OCI-LY3 (cell line): ENCODE data around the gene SLC17A2.

ENCODE experiments used
- H2AFZ ChIP-seq: fragments of 200-600, 300-600 bp; shearing (Covaris generic); 2 replicates; pipeline ENCODE4 v1.6.0; 2014; ENCODE audit warnings: antibody characterized with exemption, low read depth, low read length
- H3K27ac ChIP-seq: fragments of 200-600, 300-600 bp; sonication (generic); 2 replicates; pipeline ENCODE4 v1.5.1; 2014; ENCODE audit warnings: mild to moderate bottlenecking, low read length, moderate library complexity, mixed read lengths
- H3K27me3 ChIP-seq: fragments of 200-600, 300-600 bp; sonication (generic); 2 replicates; pipeline ENCODE4 v1.6.1; 2014; ENCODE audit warnings: low read depth, low read length, mixed read lengths
- H3K36me3 ChIP-seq: fragments of 200-600, 300-600 bp; sonication (generic); replicated peaks from 2 replicates; pipeline ENCODE3; 2014; ENCODE audit warnings: low read depth, low read length, mixed read lengths
- H3K4me1 ChIP-seq: fragments of 300-600, 200-600 bp; sonication (generic); 2 replicates; pipeline ENCODE4 v1.6.1; 2014; ENCODE audit warnings: low read length, mixed read lengths
- H3K4me2 ChIP-seq: fragments of 200-600, 300-600 bp; sonication (generic); 2 replicates; pipeline ENCODE4 v1.6.1; 2014; ENCODE audit warnings: low read length, mixed read lengths
- H3K4me3 ChIP-seq: fragments of 300-600, 200-600 bp; sonication (generic); 2 replicates; pipeline ENCODE4 v1.5.1; 2014; ENCODE audit warnings: antibody characterized with exemption, mild to moderate bottlenecking, low read length, moderate library complexity
- H3K79me2 ChIP-seq: fragments of 300-600, 200-600 bp; shearing (Covaris generic); 2 replicates; pipeline ENCODE4 v1.6.1; 2014; ENCODE audit warnings: mild to moderate bottlenecking, low read length, mixed read lengths
- H3K9ac ChIP-seq: fragments of 300-600, 200-600 bp; shearing (Covaris generic); 2 replicates; pipeline ENCODE4 v1.6.0; 2014; ENCODE audit warnings: mild to moderate bottlenecking, low read length, moderate library complexity
- H3K9me3 ChIP-seq: fragments of 200-600, 300-600 bp; shearing (Covaris generic); 2 replicates; pipeline ENCODE4 v1.6.1; 2014; ENCODE audit warnings: low read length, mixed read lengths; ENCODE audit not compliant: insufficient read depth
- H4K20me1 ChIP-seq: fragments of 200-600, 300-600 bp; sonication (generic); 2 replicates; pipeline ENCODE4 v1.6.1; 2016; ENCODE audit warnings: low read length, mixed read lengths; ENCODE audit not compliant: insufficient read depth
- EZH2phosphoT487 ChIP-seq: fragments of 200-600 bp; shearing (Covaris generic); IDR thresholded peaks from 2 replicates; pipeline ENCODE4 v1.6.1; 2018; ENCODE audit warnings: antibody characterized with exemption, mixed run types, low read depth
- TF ChIP-seq, protein P1 (sequence below): fragments of 200-600, 300-600 bp; sonication (generic); IDR thresholded peaks from 2 replicates; pipeline ENCODE4 v1.5.1; 2014; ENCODE audit warnings: antibody characterized with exemption, low read length, low read depth

The SLC17A2 gene

GRCh38 chr6:25942561-25943147 lies 12.2 kb upstream of the SLC17A2 start:
- H3K9me3 ChIP-seq: no peaks in the 10 kb centered on the region
- peaks cover 9% of the 10 kb centered on the region for H3K4me1 ChIP-seq
- no peaks in the 10 kb centered on the region for H3K36me3 ChIP-seq
- no peak overlapping the region for H3K27ac ChIP-seq
- H3K4me2 ChIP-seq: no peak overlapping the region
- no peaks in the 10 kb centered on the region for H4K20me1 ChIP-seq
- no peak overlapping the region for H2AFZ ChIP-seq
- no peak overlapping the region for H3K4me3 ChIP-seq
- TF ChIP-seq, protein P1, sequence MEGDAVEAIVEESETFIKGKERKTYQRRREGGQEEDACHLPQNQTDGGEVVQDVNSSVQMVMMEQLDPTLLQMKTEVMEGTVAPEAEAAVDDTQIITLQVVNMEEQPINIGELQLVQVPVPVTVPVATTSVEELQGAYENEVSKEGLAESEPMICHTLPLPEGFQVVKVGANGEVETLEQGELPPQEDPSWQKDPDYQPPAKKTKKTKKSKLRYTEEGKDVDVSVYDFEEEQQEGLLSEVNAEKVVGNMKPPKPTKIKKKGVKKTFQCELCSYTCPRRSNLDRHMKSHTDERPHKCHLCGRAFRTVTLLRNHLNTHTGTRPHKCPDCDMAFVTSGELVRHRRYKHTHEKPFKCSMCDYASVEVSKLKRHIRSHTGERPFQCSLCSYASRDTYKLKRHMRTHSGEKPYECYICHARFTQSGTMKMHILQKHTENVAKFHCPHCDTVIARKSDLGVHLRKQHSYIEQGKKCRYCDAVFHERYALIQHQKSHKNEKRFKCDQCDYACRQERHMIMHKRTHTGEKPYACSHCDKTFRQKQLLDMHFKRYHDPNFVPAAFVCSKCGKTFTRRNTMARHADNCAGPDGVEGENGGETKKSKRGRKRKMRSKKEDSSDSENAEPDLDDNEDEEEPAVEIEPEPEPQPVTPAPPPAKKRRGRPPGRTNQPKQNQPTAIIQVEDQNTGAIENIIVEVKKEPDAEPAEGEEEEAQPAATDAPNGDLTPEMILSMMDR: peak; percentile 73
- TF ChIP-seq EZH2phosphoT487: no peak
- H3K27me3 ChIP-seq: peaks cover 6% of the 10 kb centered on the region
- no peak overlapping the region for H3K9ac ChIP-seq
- no peaks in the 10 kb centered on the region for H3K79me2 ChIP-seq

- Histone ChIP-seq H4K20me1 (no peaks in the 10 kb centered on the region), H3K27ac (no peak overlapping the region), H3K36me3 (no peaks in the 10 kb centered on the region), H3K9ac (no peak overlapping the region), H2AFZ (no peak overlapping the region), H3K27me3 (peaks cover 3% of the 10 kb centered on the region), H3K79me2 (no peaks in the 10 kb centered on the region), H3K9me3 (no peaks in the 10 kb centered on the region), H3K4me2 (no peak overlapping the region), H3K4me3 (no peak overlapping the region), H3K4me1 (peaks cover under 1% of the 10 kb centered on the region; the same call in 1 of the 2 replicates)
- TF ChIP-seq, protein P1: no peak
- TF ChIP-seq EZH2phosphoT487: no peak
Measured at GRCh38 chr6:25939593-25939992, 9.1 kb upstream of the SLC17A2 start.

- no peak overlapping the region for H3K4me3 ChIP-seq
- H3K4me2 ChIP-seq: no peak overlapping the region
- no peaks in the 10 kb centered on the region for H3K4me1 ChIP-seq
- H3K9ac ChIP-seq: no peak overlapping the region
- H2AFZ ChIP-seq: no peak overlapping the region
- no peaks in the 10 kb centered on the region for H3K79me2 ChIP-seq
- TF ChIP-seq EZH2phosphoT487: no peak
- TF ChIP-seq, protein P1: no peak
- H3K36me3 ChIP-seq: no peaks in the 10 kb centered on the region
- no peak overlapping the region for H3K27ac ChIP-seq
- no peaks in the 10 kb centered on the region for H4K20me1 ChIP-seq
- H3K9me3 ChIP-seq: no peaks in the 10 kb centered on the region
- H3K27me3 ChIP-seq: no peaks in the 10 kb centered on the region
Measured at GRCh38 chr6:25935953-25936352, 5.5 kb upstream of the SLC17A2 start.

DNA sequence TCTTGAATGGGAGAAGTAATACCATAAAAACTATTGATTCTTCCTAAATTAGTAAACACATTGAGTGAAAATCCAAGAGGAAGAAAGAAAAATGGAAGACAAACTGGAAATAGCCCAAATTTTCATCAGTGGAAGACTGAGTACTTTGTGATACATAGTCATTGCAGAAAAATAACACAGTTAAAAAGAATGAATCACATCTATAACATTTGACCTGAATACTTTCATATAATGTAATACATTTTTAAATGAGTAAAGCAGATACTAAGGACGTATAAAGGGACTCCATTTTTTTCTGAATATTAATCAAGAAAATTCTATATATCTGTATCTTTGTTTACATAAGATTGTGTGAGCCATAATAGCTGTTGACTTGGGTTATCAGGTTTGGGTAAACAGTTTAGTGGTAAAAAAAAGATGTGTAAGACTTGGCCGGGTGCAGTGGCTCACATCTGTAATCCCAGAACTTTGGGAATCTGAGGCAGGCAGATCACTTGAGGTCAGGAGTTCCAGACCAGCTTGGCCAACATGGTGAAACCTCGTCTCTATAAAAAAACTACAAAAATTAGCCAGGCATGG lies 4.3 kb upstream of the SLC17A2 start:
- no peaks in the 10 kb centered on the region for H3K9me3 ChIP-seq
- H3K4me3 ChIP-seq: no peak overlapping the region
- no peak overlapping the region for H3K4me2 ChIP-seq
- H2AFZ ChIP-seq: no peak overlapping the region
- no peaks in the 10 kb centered on the region for H3K79me2 ChIP-seq
- TF ChIP-seq EZH2phosphoT487: no peak
- TF ChIP-seq, protein P1: no peak
- H3K9ac ChIP-seq: no peak overlapping the region
- H3K27me3 ChIP-seq: no peaks in the 10 kb centered on the region
- no peaks in the 10 kb centered on the region for H3K4me1 ChIP-seq
- no peaks in the 10 kb centered on the region for H4K20me1 ChIP-seq
- no peaks in the 10 kb centered on the region for H3K36me3 ChIP-seq
- H3K27ac ChIP-seq: no peak overlapping the region
